HS-27A (cell line): ENCODE measurements around the gene ZNF587B.
"Not testable (repeated sequence)": the region's sequence is repeated elsewhere in the genome, so short reads cannot be mapped to it uniquely, and the experiment has no call there.

Experiments used
- DNase-seq: peaks from one replicate; pipeline ENCODE4 v3.0.0-alpha.2; 2012; ENCODE audit warnings: low read depth, missing footprints

ZNF587B gene

GRCh38 chr19:57872450-57872849 is 42.4 kb downstream of the ZNF587B start:
- DNase-seq, result no peak

- DNase-seq, result not testable (repeated sequence)
Measured at GRCh38 chr19:57873883-57874799, 44.0 kb downstream of the ZNF587B start.

- no peak for DNase-seq
Measured at GRCh38 chr19:57886046-57886445, 55.9 kb downstream of the ZNF587B start.

- no peak for DNase-seq
Measured at GRCh38 chr19:57887195-57887941, 57.3 kb downstream of the ZNF587B start.

- DNase-seq, result no peak
Measured at GRCh38 chr19:57888107-57888559, 58.0 kb downstream of the ZNF587B start.

- DNase-seq, result peak; percentile 47
Measured at GRCh38 chr19:57888560-57889231, 58.6 kb downstream of the ZNF587B start, which contains the start of gene ZNF814. Gene ZNF814 (minus strand): TSS chr19:57889037. CDS start chr19:57888802, 235 bp downstream.

GRCh38 chr19:57890706-57891105 is 60.6 kb downstream of the ZNF587B start:
- not testable (repeated sequence) for DNase-seq
